HEK293T (cell line): ENCODE results near the gene SRGAP3.

Experiments
- ELF4 ChIP-seq: fragments of 450-650 bp; IDR thresholded peaks from 2 replicates; pipeline ENCODE4 v1.6.1; 2017; ENCODE audit warnings: antibody characterized with exemption
- FOXA1 ChIP-seq: fragments of 450-650 bp; IDR thresholded peaks from 2 replicates; pipeline ENCODE4 v1.6.1; 2016; ENCODE audit warnings: mild to moderate bottlenecking
- FOXK2 ChIP-seq: fragments of 450-650 bp; IDR thresholded peaks from 2 replicates; pipeline ENCODE4 v1.6.1; 2016; ENCODE audit warnings: mild to moderate bottlenecking
- SUZ12 ChIP-seq: fragments of 450-650 bp; IDR thresholded peaks from 2 replicates; pipeline ENCODE4 v1.6.1; 2016; ENCODE audit warnings: mild to moderate bottlenecking
- TF ChIP-seq, protein P1 (sequence below): fragments of 450-650 bp; IDR thresholded peaks from 2 replicates; pipeline ENCODE4 v1.6.1; 2016

DNA sequence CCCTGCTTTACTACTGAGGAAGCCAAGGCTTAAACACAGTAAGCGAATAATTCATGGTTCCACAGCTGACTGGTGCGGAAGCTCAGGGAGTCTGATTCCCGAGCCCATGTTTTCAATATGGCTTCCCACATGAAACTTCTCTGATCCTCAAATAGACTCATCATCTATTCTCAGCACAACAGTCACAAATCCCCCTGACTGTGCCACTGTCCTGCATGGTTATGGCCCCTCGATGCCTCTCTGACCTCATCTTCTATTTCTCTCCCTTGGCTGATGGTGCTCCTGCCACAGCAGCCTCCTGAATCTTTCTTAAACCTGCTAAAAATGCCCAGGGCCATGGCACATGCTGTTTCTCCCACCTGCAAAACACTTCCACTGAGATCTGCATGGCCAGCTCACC, 43.2 kb downstream of the SRGAP3 start:
- TF ChIP-seq FOXK2 = no peak
- no peak for TF ChIP-seq SUZ12
- TF ChIP-seq FOXA1 = no peak
- no peak for TF ChIP-seq ELF4
- TF ChIP-seq, protein P1, sequence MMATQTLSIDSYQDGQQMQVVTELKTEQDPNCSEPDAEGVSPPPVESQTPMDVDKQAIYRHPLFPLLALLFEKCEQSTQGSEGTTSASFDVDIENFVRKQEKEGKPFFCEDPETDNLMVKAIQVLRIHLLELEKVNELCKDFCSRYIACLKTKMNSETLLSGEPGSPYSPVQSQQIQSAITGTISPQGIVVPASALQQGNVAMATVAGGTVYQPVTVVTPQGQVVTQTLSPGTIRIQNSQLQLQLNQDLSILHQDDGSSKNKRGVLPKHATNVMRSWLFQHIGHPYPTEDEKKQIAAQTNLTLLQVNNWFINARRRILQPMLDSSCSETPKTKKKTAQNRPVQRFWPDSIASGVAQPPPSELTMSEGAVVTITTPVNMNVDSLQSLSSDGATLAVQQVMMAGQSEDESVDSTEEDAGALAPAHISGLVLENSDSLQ = no peak
